ENCODE measurements around the gene ACLY. TPM values are rescaled to one million over a fixed set of nuclear protein-coding genes. Genes with fewer than 3 reads are reported as not detected.
A peak's percentile ranks its signal among the peaks of the same experiment; 100 is the strongest.

ACLY gene
- total RNA-seq, 2 experiments from 2014 or later, result 185 to 186 TPM

GRCh38 chr17:41910701-41911391 lies 7.9 kb downstream of the ACLY start:
- peaks cover 39% of the 10 kb centered on the region for H3K36me3 Mint-ChIP-seq (ENCODE audit: low read depth)
- intact Hi-C loops (cut with micrococcal nuclease), result no loop called here
- no peak for TF ChIP-seq CTCF (IDR thresholded peaks at IDR 0.05)

GRCh38 chr17:41909088-41909487 lies 9.7 kb downstream of the ACLY start:
- no peak overlapping the region for H3K4me3 Mint-ChIP-seq
- no peak overlapping the region for H3K27ac Mint-ChIP-seq
- H3K27me3 Mint-ChIP-seq, result no peaks in the 10 kb centered on the region
- ATAC-seq, result no peak
- ChIA-PET POLR2A (no interaction called here), CTCF (no interaction called here)
- H3K4me1 Mint-ChIP-seq (ENCODE audit: low read depth), result no peaks in the 10 kb centered on the region
- H3K36me3 Mint-ChIP-seq (ENCODE audit: low read depth), result peaks cover 46% of the 10 kb centered on the region
- DNase-seq, result no peak
- H3K9me3 Mint-ChIP-seq, result no peaks in the 10 kb centered on the region
- intact Hi-C loops (cut with micrococcal nuclease), result no loop called here
- TF ChIP-seq CTCF (IDR thresholded peaks at IDR 0.05), result no peak

More at GRCh38 chr17:41910701-41911391, 7.9 kb downstream of the ACLY start:
- ChIA-PET CTCF (no interaction called here), POLR2A (interaction anchor here (0.6 to 1.0 kb wide), 3 partner anchors 8 to 81 kb away, joined by 3 read pairs; partner anchors contain the start of gene ODAD4)
- Mint-ChIP-seq H3K27ac (no peak overlapping the region), H3K4me1 (ENCODE audit: low read depth) (peaks cover 15% of the 10 kb centered on the region), H3K4me3 (no peak overlapping the region), H3K27me3 (no peaks in the 10 kb centered on the region), H3K9me3 (no peaks in the 10 kb centered on the region)
- no peak for ATAC-seq
- no peak for DNase-seq

- Mint-ChIP-seq H3K9me3 (no peaks in the 10 kb centered on the region), H3K36me3 (ENCODE audit: low read depth) (peaks cover 50% of the 10 kb centered on the region), H3K27ac (peak overlapping the region; percentile 26), H3K4me3 (no peak overlapping the region), H3K4me1 (ENCODE audit: low read depth) (no peaks in the 10 kb centered on the region), H3K27me3 (no peaks in the 10 kb centered on the region)
- intact Hi-C loops (cut with micrococcal nuclease), result no loop called here
- DNase-seq (no peak), ATAC-seq (no peak)
- no peak for TF ChIP-seq CTCF (IDR thresholded peaks at IDR 0.05)
- POLR2A ChIA-PET, result interaction anchor here (0.6 to 2.4 kb wide), 3 partner anchors 10 to 45 kb away, joined by 3 to 5 read pairs (median 4); no protein-coding TSS in a partner anchor
- CTCF ChIA-PET, result no interaction called here
Observed at GRCh38 chr17:41907633-41908539, 10.9 kb downstream of the ACLY start.

GRCh38 chr17:41907185-41907556 lies 11.6 kb downstream of the ACLY start:
- Mint-ChIP-seq H3K27ac (peak overlapping the region; percentile 26), H3K4me3 (no peak overlapping the region), H3K9me3 (no peaks in the 10 kb centered on the region), H3K4me1 (ENCODE audit: low read depth) (no peaks in the 10 kb centered on the region), H3K36me3 (ENCODE audit: low read depth) (peaks cover 45% of the 10 kb centered on the region), H3K27me3 (no peaks in the 10 kb centered on the region)
- no peak for TF ChIP-seq CTCF (IDR thresholded peaks at IDR 0.05)
- ChIA-PET CTCF (no interaction called here), POLR2A (interaction anchor here (0.6 to 2.4 kb wide), 3 partner anchors 11 to 44 kb away, joined by 3 to 5 read pairs (median 4); no protein-coding TSS in a partner anchor)
- intact Hi-C loops (cut with micrococcal nuclease), result no loop called here
- ATAC-seq (no peak), DNase-seq (no peak)
